GM21723 (cell line): Measurements from ENCODE around the gene PFKFB2.
A peak's percentile ranks its signal among the peaks of the same experiment; 100 is the strongest.
"Not testable (repeated sequence)": the region's sequence is repeated elsewhere in the genome, so short reads cannot be mapped to it uniquely, and the experiment has no call there.

Experiments
- ATAC-seq: cut with Tn5 transposase; IDR thresholded peaks from one replicate; pipeline ENCODE4 v1.9.1; 2021; ENCODE audit warnings: mild to moderate bottlenecking, moderate library complexity; ENCODE audit not compliant: unreplicated experiment

The PFKFB2 gene

DNA sequence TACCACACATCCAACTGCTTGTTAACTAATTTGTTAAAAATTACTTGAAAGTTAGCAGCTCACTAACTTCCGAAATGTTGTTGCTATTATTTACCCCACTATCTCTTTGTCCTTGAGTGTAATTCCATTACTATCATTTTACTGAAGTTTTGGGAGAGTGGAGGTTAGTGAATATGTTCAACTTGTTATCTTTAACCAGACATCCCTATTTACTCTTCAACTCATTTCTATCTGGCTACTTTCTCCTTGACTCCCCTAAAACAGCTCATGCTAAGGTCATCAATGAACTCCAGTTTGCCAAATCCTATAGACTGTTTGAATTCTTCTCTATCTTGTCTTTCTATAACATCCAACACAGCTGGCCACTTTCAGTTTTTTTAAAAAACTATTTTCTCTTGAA is 16.2 kb upstream of the PFKFB2 start:
- ATAC-seq = no peak

DNA sequence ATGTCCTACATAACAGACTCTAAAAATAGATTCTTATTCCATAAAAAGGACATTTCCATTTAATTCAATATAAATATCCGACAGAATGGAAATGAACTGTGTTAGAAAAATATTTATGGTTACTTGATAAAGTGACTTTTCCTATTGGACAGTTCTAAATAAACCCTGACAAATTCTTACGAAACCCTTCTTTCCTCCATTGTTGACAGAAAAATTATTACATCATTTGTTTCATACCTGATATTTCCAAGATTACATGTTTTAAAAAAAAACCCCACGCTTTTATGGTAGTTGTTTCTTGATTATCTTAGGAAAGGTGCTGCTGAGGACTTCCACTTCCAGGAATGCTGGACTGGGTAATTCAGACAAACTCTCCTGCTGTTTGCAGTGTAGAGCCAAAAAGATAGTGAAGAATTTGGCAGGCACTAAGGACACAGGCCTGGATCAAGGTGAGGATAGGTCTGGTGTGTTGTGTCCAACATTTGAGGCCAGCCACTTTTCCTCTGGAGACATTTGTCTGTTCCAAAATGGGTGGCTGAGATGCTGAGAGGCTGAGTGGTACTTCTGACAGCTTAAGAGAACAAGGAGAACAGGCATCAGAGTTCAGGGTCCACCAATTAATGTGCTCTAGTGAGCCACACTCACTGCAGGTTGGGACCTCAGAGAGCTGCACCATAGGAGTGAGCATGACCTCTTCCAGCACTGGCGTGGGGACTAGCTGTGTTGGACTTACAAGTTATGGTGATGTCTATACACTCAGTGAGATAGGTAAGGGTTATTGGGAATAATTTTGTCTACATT is 13.5 kb upstream of the PFKFB2 start:
- ATAC-seq = no peak

DNA sequence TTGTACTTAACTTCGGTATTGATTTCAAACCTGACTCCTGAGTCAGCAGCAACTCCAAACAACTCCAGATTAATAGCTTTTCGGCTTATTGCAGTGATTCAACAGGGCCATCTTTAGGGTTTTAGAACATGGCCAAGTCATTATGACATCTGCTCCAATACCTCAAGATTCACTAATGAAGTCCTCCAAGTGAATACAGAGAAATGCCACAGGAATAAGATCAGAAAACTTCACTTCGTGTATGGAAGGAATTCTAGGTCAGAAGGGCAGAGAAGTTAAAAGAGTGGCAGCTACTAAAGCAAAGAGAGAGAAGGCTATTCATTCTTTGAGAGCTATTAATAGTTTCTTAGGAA is 12.9 kb upstream of the PFKFB2 start:
- ATAC-seq = no peak

DNA sequence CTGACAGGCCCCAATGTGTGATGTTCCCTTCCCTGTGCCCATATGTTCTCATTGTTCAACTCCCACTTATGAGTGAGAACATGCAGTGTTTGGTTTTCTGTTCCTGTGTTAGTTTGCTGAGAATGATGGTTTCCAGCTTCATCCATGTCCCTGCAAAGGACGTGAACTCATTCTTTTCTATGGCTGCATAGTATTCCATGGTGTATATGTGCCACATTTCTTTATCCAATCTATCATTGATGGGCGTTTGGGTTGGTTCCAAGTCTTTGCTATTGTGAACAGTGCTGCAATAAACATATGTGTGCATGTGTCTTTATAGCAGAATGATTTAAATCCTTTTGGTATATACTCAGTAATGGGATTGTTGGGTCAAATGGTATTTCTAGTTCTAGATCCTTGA is 11.7 kb upstream of the PFKFB2 start:
- ATAC-seq = not testable (repeated sequence)

DNA sequence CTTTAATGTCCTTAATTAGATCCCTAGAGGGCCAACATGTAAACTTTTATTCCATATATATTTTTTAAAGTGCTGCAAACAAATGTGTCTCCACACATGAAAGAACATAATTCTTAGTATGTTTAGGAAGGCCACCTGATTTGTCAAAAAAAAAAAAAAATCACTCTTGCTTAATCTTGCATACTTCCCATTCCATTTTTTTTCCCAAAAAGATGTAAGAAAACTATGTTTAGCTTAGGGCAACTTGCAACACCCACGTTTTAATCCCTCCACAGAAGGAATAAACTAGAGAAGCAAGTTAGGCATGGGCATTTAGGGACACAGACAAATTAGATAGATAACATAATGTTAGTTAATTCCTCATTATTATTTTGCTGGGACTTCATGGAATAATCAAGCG is 7.6 kb upstream of the PFKFB2 start:
- ATAC-seq = no peak

DNA sequence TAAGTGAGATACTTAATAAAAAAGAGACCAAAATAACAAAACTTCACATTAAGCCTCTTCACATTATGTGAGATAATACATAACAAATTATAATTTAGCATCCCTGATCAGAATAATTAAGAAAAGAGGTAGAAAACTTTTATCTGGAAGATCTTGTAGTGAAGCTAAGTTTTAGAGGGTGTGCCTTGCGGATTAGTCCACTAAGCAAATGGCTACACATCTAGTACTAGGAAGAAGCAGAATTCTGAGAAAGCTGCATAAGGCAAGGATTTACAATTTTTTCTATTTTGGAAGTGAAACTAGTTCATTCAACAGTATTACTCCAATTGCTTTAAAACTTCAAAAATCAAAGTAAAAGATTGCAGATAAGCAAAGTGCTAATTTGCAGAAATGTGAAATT is 5.6 kb upstream of the PFKFB2 start:
- no peak for ATAC-seq

DNA sequence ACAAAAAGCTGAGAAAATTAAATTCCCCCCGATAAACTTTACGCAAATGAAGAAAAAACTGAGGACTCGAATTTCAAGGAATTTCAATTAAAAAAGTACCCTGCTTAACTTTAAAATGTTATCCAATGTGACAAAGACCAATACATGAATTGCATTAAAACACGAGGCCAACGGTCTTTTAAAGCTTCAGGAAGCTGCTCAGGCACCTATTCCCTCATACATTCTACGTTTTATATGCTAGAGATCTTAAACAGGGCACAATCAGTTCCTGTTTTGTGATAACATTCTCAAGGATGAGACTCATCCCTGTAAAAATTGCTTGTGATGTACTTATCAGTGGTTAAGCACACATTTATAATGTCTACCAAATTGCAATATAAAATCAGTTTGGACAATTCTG is 5.0 kb upstream of the PFKFB2 start:
- no peak for ATAC-seq

DNA sequence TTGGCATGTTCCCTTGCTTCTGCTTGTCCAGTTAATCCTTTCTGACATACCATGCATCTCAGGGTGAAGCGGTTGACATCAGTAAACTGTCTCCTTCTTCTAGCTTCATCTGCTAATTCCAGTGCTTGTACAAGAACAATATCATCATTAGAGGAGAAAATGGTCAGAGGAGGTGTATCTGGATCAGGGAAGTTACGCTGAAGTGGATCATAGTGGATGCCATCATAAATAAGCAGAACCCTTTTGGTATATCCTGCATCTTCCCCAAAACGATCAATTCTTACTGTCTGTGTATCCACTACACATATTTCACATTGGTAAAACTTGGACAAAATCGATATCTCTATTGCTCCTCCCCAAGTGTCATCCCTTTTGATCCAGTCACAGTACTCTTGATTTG is 4.0 kb upstream of the PFKFB2 start:
- ATAC-seq = no peak

DNA sequence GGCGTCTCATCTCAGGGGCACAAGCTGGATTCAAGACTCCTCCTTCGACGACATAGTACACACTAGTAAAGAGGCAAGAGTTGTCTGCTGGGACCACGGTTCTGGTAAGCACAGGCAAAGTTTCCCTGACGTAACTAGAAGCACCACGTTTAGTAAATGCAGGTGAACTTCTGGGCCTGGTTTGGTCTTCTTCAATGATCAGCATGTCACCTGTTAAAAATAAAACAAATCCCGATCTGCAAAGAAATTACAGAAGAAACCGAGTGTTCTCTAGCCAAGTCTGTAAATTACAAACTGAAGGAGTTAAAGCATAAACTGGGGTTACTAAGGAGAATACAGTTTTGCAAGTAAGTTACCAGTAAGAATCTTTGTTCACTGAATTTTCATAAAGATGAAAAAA is 3.6 kb upstream of the PFKFB2 start:
- ATAC-seq = no peak

DNA sequence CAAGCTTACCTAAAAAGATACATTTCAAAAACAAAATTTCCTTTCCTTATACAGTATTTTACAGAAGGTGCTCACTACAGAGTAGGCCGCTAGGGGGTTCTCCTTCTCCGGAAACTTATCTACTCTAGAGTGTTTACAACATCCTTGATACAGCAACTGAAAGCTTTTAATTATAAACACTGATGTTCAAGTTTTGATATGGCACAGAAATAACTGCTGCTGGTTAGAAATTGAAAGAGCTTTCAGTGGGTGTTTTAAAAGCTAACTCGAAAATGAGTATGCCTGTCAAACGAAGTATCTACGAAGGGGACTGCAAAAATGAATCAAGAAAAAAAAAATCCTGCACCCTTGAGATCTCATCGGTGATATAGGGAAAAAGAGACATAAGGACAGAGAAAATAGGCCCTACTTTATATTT is 3.1 kb upstream of the PFKFB2 start:
- no peak for ATAC-seq

DNA sequence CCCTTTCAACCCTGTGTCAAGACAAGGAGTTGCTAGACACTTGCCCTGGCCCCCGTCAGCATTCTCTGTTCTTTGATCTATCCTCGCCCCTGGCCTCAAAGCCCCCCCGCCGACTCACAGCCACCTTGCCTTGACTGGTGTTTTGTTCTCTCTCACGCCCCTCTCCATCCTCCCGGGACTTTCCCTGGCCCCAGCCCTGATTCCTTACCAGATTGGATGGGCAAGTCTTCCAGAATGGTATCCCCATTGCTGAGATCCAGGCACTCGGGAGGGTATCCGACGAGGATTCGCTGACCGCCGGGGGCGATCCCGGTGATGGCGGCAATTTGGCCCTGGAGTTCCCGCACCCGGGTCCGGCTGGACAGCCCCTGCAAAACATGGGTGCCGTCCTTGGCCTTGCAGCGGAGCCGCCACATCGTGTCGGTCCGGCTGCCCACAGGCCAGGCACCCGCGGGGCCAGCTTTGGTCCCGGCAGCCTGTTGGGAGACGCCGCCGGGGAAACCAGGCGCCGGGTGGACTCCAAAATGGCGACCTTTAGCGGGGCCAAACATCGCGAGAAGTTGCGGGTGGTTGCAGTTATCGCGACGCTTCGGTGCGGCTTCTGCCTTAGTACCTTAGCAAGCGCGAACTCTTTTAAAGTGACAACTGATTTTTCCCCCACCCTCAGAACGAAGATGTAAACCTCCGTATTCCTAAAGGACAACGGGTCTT is 2.4 kb upstream of the PFKFB2 start:
- ATAC-seq = peak; percentile 50

DNA sequence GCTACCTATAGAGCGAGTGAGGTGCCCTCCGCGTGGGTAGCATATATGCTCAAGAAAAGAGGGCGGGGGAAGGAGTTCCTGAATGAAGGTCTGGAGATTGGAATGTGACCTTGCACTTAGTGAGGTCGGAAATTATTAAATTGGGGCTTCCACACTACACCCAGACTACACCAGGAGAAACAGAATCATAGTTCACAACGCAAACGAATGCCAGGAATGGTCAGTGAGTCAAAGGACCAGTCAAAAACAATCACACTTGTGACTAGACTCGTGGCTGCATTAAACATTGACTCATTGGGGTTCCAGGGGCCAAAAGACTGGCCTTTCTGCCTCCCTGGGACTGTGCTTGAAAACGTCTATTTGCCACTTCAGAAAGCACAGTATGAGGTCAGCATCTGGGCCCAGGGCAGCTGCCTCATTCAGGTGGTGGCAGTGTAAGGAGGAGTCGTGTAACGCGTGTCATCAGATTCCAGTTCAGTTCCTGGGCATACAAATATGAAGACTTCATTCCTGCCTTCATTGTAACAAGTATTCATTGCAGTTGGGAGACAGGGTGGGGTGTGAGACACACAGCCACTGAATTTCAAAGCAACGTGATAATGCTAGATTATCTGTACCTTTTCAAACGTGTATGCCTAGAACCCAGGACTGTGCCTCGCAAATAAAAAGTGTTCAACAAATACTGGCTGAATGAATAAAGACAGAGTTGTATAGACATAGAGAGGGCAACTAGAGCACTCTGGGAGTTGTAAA is 1.7 kb upstream of the PFKFB2 start, which contains the start of gene YOD1:
Gene YOD1 (minus strand): TSS at position 18 of the 753 bp plus-strand sequence. CDS start 178 bp downstream, outside the sequence.
- ATAC-seq = no peak

DNA sequence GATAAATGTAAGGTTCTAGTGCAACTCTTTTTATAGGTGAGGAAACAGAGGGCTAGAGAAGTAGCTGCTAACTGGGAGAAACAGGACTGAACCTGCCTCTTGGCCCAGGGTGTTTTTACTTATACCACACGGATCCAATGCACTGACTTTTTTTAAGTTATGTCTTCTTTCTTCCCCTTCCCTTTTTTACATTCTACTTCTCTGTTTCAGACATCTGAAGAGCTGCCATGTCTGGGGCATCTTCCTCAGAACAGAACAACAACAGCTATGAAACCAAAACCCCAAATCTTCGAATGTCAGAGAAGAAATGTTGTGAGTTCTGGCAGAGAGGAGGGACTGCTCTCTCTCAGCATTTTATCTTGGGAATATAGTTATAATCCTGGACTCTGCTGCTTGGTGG is 1.4 kb downstream of the PFKFB2 start:
- no peak for ATAC-seq

DNA sequence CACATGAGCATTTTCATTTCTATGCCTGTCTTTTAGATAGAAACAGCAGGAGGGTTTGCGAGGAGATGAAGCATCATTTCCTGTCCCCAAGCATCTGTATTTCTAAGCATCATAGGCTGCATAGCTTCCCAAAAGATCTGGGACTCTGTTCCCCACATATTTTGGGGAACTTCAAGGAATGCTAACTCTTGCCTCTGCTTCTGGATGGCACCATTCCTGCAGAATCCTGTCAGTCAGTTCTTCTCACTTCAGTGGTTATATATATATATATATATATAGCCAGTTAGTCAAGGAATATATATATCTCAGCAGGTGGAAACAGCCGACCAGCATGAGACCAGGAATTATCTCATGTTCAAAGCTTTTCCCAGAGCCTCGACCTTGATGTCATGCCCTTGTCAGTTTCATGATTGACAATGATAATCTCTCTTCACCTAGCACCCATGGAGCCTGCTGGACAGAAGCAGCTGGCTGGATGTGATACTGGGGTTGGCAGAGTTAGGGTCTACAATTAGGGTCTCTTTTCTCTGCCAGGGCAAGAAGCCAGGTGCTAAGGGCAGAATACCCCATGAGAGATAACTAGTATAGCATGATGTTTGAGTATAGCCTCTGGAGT is 2.4 kb downstream of the PFKFB2 start:
- ATAC-seq = no peak

DNA sequence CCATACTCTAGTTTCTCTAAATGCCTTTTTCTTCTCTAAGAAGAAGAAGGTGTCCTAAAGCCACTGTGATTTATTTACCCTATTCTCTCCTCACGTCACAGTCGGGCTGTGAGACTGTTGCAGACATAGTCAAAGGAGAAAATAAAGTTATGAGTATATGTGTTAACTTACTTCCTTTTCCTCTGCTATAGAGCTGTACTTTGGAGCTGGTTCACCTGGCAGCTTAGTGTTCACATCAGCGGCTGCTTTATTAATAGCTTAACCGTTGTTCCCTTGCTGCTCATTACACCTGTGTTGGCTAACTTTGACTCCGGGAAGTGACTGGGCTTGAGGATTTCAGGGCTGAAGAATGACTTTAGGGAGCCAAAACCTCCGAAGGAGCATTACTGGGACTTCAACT is 3.6 kb downstream of the PFKFB2 start:
- no peak for ATAC-seq

DNA sequence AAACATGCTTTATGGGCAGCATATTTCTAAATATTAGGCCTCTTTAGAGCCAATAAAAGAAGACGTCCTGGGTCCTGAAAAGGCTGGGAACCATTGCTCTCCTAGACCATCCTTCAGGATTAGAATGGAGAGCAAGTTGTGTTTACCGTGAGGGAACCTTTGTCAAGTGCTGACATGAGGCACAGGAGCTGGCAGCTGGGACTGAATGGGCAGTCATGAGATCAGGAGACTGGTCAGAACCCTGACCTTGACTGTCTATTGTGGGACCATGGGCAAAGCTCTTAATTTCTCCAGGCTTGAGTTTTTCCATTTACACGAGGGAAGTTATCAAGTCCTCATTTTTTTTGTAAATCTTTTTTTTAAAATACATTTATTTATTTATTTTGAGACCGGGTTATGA is 5.2 kb downstream of the PFKFB2 start:
- ATAC-seq = no peak

DNA sequence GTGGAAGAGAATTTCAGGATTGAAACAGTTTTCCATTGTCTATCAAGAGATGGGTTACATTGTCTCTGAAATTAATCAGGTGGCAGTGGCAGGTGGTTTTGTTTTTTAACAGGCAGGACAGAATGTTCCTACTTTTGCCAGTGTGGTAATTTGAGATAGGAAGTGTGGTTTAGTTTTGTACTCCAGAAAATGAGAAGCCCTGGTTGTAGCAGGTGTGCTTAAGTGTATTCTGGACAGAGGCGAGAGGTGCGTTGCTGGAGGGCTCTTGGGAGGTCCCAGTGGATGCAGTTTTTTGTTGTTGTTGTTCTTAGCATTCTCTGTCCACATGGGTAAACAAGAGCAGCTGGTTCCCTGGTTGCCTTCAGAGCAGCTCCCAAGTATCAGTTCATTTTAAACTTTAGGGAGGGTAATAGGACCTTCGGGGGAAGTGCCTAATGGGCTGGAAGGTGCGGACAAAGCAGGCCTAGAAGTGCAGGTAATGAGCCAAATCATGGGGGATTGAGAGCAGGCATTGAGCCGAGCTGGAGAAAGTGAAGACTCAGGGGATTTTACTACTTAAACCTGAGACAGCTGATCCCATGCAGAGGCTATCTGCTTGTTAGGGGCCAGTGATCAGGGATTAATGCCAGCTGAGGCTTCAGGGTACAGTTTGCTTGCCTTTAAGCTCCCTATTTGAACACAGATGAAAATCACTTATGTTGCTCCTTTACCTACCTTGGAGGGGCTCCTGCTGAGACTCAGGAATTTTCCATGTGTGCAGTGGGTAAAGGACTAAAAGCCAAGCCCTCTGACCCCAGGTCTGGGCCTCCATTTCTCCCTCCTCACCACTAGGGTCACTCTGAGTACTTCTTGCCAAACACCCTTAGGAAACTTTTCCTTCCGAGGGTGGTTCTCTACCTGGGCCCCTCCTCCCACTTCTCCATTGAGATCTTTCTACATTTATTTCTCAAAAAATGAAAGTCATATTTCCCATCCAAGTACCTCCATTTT is 6.1 kb downstream of the PFKFB2 start:
- no peak for ATAC-seq

DNA sequence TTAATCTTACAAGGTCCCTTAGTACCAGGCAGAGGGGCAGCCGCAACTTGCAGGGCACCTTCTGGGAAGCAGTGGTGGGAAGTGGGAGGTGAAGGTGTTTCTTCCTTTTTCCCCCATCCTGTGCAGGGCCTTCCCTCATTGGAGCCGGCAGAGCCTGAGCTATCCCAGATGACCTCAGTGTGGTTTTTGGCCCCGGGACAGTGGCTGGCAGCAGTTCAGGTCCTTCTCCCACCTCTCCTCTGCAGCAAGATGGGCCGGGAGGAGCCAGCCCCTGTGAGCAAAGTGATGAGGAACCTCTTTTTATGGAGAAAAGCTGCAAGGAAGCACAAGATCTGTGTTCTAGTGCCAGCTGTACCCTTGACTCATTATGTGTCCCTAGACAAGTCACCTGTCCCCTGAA is 6.8 kb downstream of the PFKFB2 start:
- no peak for ATAC-seq

DNA sequence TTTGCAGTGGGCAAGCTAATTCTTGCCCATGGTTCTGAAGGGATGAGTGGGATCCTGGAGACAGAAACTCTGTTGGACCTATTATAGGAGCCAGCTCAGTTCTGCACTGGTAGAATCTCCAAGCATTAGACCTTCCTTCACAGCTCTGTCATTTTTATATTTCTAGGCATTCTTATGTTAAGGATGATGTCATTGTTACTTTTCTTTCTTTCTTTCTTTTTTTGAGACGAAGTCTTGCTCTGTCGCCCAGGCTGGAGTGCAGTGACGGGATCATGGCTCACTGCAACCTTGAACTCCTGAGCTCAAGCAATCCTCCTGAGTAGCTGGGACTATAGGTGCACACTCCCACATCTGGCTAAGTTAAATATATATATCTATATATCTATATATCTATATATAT is 7.5 kb downstream of the PFKFB2 start:
- ATAC-seq = no peak

DNA sequence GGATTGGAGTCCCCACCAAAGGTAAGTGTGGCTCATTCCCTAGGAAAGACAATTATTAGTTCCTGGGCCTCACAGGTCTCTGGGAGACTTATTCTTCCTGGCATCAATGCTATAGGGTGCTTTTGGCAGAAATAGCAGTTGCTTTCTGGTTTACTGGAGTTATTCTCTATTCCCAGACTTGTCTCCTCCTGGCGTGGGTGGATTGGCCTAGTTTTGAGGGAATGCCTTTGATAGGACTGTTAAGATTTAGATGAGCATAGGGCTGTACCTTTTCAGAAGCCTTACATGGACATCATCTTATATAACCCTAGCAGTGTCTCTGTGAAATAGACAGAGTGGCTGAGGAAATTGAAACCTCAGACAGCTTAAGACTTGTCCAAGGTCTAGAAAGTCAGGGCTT is 9.0 kb downstream of the PFKFB2 start:
- no peak for ATAC-seq
